Fibroblast of lung (primary cell): Measurements from ENCODE around the gene RASA3.

ENCODE experiments used
- EZH2 ChIP-seq: IDR thresholded peaks from 2 replicates; pipeline ENCODE4 v1.5.1; 2012; ENCODE audit warnings: low read length, control low read depth, mild to moderate bottlenecking; ENCODE audit errors: missing control alignments
- TF ChIP-seq, protein P1 (sequence below), 2 donors: IDR thresholded peaks in 1 of 2; conservative IDR thresholded peaks in 1 of 2; 1 replicate in 1 of 2; 2 replicates in 1 of 2; pipeline ENCODE4 v1.5.1; 2011 to 2012; ENCODE audit warnings: low read length in 2 of 2, control low read depth in 1 of 2, inconsistent platforms in 1 of 2, low read depth in 1 of 2, mild to moderate bottlenecking in 1 of 2

DNA sequence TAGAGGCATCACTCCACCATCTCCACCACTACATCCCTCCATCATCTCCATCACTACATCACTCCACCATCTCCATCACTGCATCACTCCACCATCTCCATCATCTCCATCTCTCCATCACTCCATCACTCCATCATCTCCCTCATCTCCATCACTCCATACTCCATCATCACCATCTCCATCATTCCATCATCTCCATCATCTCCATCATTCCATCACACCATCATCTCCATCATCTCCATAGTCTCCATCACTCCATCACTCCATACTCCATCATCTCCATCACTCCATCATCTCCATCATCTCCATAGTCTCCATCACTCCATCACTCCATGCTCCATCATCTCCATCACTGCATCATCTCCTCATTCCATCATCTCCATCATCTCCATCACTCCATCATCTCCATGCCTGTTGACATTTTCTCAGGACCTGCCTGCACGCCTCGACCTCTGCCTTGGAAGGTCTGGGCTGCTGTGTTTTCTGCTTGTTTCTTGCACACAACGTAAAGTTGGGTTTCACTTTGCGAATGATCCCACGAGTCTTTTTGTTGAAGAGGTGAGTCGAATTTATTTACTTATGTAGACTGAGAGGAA is 21.2 kb upstream of the RASA3 start:
- TF ChIP-seq, protein P1, sequence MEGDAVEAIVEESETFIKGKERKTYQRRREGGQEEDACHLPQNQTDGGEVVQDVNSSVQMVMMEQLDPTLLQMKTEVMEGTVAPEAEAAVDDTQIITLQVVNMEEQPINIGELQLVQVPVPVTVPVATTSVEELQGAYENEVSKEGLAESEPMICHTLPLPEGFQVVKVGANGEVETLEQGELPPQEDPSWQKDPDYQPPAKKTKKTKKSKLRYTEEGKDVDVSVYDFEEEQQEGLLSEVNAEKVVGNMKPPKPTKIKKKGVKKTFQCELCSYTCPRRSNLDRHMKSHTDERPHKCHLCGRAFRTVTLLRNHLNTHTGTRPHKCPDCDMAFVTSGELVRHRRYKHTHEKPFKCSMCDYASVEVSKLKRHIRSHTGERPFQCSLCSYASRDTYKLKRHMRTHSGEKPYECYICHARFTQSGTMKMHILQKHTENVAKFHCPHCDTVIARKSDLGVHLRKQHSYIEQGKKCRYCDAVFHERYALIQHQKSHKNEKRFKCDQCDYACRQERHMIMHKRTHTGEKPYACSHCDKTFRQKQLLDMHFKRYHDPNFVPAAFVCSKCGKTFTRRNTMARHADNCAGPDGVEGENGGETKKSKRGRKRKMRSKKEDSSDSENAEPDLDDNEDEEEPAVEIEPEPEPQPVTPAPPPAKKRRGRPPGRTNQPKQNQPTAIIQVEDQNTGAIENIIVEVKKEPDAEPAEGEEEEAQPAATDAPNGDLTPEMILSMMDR (conservative IDR thresholded peaks at IDR 0.05 in 1 of 2, IDR thresholded peaks at IDR 0.05 in 1 of 2; ENCODE audit: low read depth in 1 of 2, low read length in 2 of 2): no peak
- TF ChIP-seq EZH2: no peak
